HepG2 (cell line): ENCODE results near the gene SCRT2. TPM values are rescaled to one million over a fixed set of nuclear protein-coding genes. Genes with fewer than 3 reads are reported as not detected.

Experiments
- CTCF ChIP-seq: sonication (generic); formaldehyde crosslinking; IDR thresholded peaks from 2 replicates; pipeline ENCODE4 v1.5.0; 2020; ENCODE audit warnings: mild to moderate bottlenecking, missing genetic modification reagents, moderate library complexity
- HOXA7 ChIP-seq: sonication (generic); formaldehyde crosslinking; IDR thresholded peaks from 2 replicates; pipeline ENCODE4 v1.8.1; 2022; ENCODE audit warnings: mild to moderate bottlenecking, missing genetic modification reagents, moderate library complexity
- ISX ChIP-seq: sonication (generic); formaldehyde crosslinking; conservative IDR thresholded peaks from 2 replicates; pipeline ENCODE4 v1.5.0; 2020; ENCODE audit warnings: missing genetic modification reagents
- PCBP1 ChIP-seq: fragments of 200-400 bp; formaldehyde crosslinking; IDR thresholded peaks from 2 replicates; pipeline ENCODE4 v1.6.1; 2017; ENCODE audit warnings: mild to moderate bottlenecking, low read depth, low read length, borderline replicate concordance
- RERE ChIP-seq: IDR thresholded peaks from 2 replicates; pipeline ENCODE4 v1.6.1; 2016; ENCODE audit warnings: low read depth, missing genetic modification reagents, missing compliant biosample characterization
- SRF ChIP-seq: IDR thresholded peaks from 2 replicates; pipeline ENCODE4 v1.6.1; 2011; ENCODE audit warnings: mild to moderate bottlenecking, low read depth, low read length, moderate library complexity
- TAF1 ChIP-seq: sonication (generic); formaldehyde crosslinking; IDR thresholded peaks from 2 replicates; pipeline ENCODE4 v1.4.0; 2020; ENCODE audit warnings: missing genetic modification reagents
- THAP9 ChIP-seq: sonication (generic); formaldehyde crosslinking; IDR thresholded peaks from 2 replicates; pipeline ENCODE4; 2020; ENCODE audit warnings: missing genetic modification reagents, mild to moderate bottlenecking, borderline replicate concordance
- ZNF3 ChIP-seq: IDR thresholded peaks from 2 replicates; pipeline ENCODE4 v1.7.0; 2017; ENCODE audit warnings: inconsistent platforms
- ZNF501 ChIP-seq: sonication (generic); formaldehyde crosslinking; IDR thresholded peaks from 2 replicates; pipeline ENCODE4 v1.5.1; 2020; ENCODE audit warnings: mild to moderate bottlenecking, moderate library complexity, missing genetic modification reagents
- ZNF670 ChIP-seq: sonication (generic); formaldehyde crosslinking; IDR thresholded peaks from 2 replicates; pipeline ENCODE4 v1.8.0; 2022; ENCODE audit warnings: mild to moderate bottlenecking, missing genetic modification reagents, borderline replicate concordance
- ZNF83 ChIP-seq: sonication (generic); formaldehyde crosslinking; IDR thresholded peaks from 2 replicates; pipeline ENCODE4 v1.4.0; 2020; ENCODE audit warnings: missing genetic modification reagents, mild to moderate bottlenecking, borderline replicate concordance
- polyA plus RNA-seq, 8 experiments: library from polyadenylated mRNA; depleted of rRNA in 3 of 8; stranded (reverse) in 7 of 8; unstranded in 1 of 8; fragments of >200 nt; fragmentation: Illumina TruSeq in 4 of 8; extraction: Trizol in 4 of 8; gene quantifications; 2 replicates each; pipeline versions ENCODE4 v1.2.1 to v1.2.3, GENCODE V29; 2011 to 2016; ENCODE audit warnings: low read depth in 4 of 8, missing spikeins in 1 of 8, mixed read lengths in 1 of 8; ENCODE audit not compliant: insufficient read depth in 1 of 8
- total RNA-seq, 5 experiments: library from RNA; depleted of rRNA; stranded (reverse); fragments of >200 nt; fragmentation: Illumina TruSeq; extraction: Trizol; gene quantifications; 2 replicates each; pipeline ENCODE4 v1.2.3, GENCODE V29; 2016; ENCODE audit warnings: low read depth in 1 of 5
- TF ChIP-seq, protein P1 (sequence below): sonication (generic); formaldehyde crosslinking; IDR thresholded peaks from 2 replicates; pipeline ENCODE4 v1.4.0; 2020; ENCODE audit warnings: missing genetic modification reagents
- TF ChIP-seq, protein P2 (sequence below): sonication (generic); formaldehyde crosslinking; IDR thresholded peaks from 2 replicates; pipeline ENCODE4 v1.8.0; 2022; ENCODE audit warnings: mild to moderate bottlenecking, missing genetic modification reagents; ENCODE audit not compliant: insufficient replicate concordance

The SCRT2 gene
- total and polyA plus RNA-seq, 2 of the 13 experiments (the other 11 are each of a cell fraction or from before 2014, with no cell fraction given): not detected

DNA sequence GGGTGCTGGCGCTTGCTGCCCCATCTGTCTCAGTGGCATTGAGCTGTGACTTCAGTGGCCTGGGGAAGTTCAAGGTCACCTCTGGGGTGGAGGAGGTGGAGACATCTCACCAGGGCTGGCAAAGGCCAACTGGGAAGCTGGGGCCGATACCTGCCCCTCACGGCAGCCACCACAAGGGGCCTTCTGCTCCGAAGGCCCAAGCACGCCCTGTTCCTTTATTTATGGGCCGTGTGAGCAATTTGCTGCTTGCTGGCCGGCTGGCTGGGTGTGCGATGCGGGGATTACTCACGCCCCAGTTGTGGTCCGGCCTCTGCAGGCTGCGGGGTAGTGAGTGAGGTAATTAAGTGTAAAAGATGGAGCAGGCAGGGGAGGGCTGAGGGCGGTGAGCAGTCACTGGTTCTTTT, 13.2 kb upstream of the SCRT2 start (continued):
- TF ChIP-seq SRF: no peak
- TF ChIP-seq PCBP1: 0 out of 2 replicates have a peak, but pooled peaks have one; percentile 39
- peak; percentile 37; the same call in 1 of the 2 replicates for TF ChIP-seq ZNF501
- TF ChIP-seq ZNF3 (CRISPR knock-in tag): no peak
- TF ChIP-seq, protein P1, sequence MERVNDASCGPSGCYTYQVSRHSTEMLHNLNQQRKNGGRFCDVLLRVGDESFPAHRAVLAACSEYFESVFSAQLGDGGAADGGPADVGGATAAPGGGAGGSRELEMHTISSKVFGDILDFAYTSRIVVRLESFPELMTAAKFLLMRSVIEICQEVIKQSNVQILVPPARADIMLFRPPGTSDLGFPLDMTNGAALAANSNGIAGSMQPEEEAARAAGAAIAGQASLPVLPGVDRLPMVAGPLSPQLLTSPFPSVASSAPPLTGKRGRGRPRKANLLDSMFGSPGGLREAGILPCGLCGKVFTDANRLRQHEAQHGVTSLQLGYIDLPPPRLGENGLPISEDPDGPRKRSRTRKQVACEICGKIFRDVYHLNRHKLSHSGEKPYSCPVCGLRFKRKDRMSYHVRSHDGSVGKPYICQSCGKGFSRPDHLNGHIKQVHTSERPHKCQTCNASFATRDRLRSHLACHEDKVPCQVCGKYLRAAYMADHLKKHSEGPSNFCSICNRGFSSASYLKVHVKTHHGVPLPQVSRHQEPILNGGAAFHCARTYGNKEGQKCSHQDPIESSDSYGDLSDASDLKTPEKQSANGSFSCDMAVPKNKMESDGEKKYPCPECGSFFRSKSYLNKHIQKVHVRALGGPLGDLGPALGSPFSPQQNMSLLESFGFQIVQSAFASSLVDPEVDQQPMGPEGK (CRISPR knock-in tag): peak; percentile 47; the same call in 1 of the 2 replicates
- TF ChIP-seq HOXA7: no peak
- TF ChIP-seq, protein P2, sequence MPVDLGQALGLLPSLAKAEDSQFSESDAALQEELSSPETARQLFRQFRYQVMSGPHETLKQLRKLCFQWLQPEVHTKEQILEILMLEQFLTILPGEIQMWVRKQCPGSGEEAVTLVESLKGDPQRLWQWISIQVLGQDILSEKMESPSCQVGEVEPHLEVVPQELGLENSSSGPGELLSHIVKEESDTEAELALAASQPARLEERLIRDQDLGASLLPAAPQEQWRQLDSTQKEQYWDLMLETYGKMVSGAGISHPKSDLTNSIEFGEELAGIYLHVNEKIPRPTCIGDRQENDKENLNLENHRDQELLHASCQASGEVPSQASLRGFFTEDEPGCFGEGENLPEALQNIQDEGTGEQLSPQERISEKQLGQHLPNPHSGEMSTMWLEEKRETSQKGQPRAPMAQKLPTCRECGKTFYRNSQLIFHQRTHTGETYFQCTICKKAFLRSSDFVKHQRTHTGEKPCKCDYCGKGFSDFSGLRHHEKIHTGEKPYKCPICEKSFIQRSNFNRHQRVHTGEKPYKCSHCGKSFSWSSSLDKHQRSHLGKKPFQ (CRISPR knock-in tag): no peak
- TF ChIP-seq ZNF670 (CRISPR knock-in tag): no peak
- peak; percentile 51; the same call in 1 of the 2 replicates for TF ChIP-seq ZNF83 (CRISPR knock-in tag)
- TF ChIP-seq TAF1: no peak
- 0 out of 2 replicates have a peak, but pooled peaks have one; percentile 17 for TF ChIP-seq CTCF (CRISPR knock-in tag)
- no peak for TF ChIP-seq RERE (CRISPR knock-in tag)
- TF ChIP-seq ISX (CRISPR knock-in tag): no peak
- TF ChIP-seq THAP9 (CRISPR knock-in tag): peak; percentile 48; the same call in 1 of the 2 replicates
